Measurements from ENCODE around the gene GMDS.

Gene GMDS

DNA sequence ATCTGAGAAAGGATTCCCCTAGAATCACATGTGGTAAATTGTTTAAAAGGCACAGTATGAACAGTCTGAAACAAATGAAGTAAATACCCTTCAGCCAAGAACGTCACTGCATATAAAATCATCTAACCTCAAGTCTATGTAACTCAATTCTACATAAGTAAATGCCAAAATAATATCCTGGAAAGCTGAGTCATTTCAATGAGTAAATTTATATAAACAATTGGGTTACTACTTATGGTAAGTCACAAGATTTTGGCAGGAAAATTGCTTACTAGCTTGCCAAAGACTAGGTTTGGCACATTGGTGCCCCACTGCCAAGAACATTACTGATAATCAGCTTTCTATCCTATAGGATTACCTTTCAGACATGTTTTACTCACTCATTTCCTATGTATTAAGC lies 8.4 kb downstream of the GMDS start:
- DNase-seq: no peak

DNA sequence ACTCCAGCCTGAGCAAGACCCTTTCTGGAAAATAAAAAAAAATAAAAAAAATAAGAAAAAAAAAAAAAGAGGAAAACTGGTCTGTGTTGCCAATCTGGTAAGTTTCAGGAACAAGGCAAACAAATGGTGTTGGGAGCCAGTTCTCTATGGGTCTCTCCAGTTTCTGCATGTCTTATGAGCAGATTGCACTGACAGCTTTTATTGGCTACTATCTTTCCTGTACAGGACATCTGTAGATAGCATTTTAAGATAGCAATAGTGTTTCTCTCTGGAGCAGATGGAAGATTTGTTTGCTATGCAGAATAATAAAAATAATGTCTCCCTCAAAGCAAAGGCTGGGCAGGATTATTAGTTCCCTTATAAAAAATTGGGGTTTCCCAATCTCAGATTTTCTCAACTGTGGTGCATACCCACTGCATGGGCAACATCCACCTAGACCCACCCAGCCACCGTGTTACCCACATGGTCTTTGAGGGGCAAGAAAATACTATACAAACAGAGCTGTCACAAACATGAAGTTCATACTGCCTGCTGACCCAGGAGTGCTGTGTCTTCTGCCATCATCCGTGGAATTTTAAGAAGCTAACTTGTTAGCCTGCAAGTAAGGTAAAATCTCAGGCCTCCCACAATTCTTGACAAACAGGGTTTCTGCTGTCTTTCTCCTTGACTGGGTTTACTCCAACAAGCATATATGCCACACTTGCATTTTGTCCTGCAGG lies 9.5 kb downstream of the GMDS start:
- no peak for DNase-seq

DNA sequence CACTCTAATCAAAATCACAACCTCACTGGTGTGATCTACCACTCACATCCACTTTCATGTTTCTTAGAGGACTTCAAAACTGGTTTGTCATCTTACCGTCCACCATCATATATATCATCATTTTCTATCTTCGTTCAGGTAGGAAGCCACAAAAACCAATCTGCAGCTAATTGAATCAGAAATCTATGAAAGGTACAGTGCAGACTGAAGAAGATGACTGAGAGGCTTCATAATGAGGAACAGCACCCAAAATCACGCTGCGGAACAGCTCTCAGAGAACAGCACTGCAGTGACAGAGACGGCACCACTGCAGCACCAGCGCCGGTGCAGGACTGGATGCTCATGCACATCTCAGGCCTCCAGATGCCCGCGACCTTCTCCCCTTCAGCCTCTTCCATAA lies 13.0 kb downstream of the GMDS start:
- DNase-seq: no peak

DNA sequence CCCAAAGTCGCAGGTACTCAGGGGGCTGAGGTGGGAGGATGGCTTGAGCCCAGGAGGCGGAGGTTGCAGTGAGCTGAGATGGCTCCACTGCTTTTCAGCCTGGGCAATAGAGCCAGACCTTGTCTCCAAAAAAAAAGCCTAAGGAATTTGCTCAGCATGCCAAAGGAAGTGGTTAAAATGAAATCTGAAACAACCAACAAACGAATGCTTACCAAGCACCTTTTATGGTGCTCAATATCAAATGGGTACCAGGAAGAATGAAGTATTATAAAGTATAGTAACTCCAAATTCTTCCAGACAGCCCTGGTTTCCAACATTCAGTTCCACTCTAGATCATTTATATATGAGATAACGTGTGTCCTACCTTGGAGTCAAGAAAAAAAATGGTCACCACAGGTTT lies 14.0 kb downstream of the GMDS start:
- no peak for DNase-seq

DNA sequence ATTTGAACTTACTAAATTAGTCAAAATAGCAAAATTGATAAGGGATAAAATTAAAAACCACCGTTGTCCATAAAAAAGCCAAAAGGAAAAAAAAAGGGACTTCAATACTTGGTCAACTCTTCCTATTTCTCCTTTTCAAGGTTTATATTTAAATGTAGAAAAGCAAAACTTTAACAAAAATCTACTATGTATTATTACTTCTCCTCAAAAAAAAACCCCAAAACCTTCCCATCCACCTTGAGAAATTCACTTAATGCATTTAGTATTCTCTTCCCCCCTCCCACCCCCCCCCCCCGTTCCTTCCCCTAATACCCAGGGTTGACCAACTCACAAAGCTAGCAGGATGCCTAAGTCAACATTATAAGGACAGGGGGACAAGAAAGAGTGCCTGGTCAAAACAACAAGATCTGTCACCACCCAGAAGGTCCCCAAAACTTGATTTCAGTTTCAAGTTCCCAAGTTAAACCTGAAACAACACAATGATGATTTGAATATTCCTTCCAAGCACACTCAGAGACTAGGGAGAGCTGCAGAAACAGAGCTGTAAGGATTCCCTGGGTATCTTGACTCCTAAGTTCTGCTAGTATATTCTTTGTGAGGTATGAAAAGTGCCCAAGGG lies 14.6 kb downstream of the GMDS start:
- DNase-seq: no peak

DNA sequence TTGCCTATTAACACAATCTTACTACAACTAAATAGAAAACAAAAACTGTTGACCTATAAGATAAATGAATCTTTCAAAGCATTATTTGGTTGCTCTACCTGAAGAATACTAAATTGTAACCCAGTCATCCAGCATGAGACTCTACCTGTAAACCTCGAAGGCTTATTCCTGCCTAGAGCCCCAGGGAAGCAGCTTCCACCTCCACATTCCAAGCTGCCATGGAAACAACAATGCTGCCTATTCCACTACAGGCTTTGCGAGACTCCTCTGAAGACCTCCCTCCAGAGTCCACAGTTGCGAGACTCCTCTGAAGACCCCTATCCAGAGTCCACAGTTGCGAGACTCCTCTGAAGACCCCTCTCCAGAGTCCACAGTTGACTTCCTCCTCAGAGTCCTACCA lies 15.7 kb downstream of the GMDS start:
- DNase-seq: no peak

DNA sequence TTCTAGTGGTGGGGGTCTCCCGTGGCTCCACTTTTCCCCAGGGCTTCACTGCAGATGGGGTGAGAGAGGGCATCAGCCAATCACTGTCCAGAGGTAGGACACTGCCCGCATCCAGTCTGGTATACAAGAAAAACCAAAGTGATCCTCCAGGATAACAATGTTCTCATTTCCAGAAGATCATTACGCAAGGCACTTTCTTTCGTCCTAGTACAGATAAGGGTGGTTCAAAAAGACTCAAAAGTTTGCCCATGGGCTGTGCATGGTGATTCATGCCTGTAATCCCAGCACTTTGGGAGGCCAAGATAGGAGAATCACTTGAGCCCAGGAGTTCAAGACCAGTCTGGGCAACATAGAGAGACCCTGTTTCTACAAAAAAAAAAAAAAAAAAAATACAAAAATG lies 16.4 kb downstream of the GMDS start:
- DNase-seq: peak; percentile 4

DNA sequence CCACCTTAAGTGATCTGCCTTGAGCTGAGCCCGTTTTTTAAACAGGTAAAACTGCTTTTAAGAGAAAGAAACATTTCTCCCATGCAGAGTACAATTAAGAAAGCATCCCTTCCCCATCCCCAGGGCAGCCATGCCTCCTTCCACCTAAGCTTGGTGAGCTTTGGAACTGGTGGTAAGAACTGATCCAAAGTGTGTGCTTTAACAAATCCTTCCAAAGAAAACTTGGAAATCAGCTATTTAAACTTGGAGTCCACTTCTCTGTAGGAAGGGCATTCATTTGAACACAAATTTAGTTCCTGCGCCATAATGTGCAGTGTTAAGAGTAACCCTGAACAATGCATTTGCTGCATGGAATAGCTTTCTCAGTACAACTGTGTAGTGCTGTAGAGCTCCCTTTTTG lies 17.0 kb downstream of the GMDS start:
- no peak for DNase-seq

DNA sequence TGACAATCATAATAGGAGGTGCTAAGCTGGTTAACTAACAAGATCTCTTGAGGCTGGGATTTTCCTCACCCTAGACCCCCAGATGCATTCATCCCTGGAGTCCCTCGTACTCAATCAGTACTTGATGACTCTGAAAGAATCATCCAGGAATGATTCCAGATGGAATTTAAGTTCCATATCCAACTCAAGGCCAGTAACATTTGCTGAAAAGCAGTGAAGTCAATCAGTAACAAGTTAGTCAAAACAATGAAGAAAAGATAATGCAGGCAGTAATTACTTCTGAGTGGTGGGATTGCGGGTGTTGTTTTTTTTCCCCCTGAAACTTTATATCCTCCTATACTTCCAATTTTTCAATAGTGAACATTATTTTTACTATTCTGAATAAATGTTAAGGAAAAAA lies 18.6 kb downstream of the GMDS start:
- no peak for DNase-seq

DNA sequence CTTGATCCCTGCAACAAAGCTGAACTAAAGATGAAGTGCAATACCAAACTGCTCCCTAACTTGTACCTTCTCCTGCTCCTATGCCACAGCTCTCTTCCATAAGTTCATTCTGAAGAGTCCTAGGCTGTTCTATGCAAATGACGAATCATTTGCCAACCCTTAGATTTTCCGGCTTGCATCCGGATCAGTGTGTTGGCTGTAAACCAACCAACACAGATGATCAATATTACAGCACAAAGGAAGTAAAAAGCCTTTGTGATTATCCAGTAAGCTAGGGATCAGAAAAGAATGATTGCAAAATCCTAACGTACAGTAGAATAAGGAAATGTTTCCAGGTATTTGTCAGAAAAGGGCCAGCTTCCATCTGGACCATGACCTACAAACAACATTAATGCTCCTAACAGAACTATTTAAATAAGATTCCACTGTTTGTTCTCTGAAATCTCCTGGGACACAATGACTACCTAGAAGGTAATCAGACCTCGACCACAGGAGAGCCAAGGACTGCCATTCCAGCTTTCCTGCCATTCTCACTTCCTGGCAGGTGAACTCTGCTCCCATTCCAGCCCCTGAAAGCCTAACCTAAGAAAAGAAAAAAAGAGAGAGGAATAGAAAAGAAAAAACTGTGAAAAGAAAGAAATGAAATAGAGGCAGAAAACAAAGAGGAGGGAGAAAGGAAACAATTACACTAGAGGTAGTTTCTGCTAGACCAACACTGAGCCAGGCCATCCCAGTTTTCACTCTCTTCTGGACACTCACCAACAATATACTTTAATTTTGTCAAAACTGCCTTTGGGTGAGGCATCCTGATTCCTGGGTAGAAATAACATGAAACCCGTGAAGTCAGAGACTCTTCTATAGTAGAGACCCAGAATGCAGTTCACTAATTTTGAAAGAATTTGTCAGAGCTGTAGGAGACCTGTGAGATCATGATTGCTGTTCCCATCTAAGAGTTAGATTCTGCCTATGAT lies 19.7 kb downstream of the GMDS start:
- DNase-seq: peak; percentile 48

DNA sequence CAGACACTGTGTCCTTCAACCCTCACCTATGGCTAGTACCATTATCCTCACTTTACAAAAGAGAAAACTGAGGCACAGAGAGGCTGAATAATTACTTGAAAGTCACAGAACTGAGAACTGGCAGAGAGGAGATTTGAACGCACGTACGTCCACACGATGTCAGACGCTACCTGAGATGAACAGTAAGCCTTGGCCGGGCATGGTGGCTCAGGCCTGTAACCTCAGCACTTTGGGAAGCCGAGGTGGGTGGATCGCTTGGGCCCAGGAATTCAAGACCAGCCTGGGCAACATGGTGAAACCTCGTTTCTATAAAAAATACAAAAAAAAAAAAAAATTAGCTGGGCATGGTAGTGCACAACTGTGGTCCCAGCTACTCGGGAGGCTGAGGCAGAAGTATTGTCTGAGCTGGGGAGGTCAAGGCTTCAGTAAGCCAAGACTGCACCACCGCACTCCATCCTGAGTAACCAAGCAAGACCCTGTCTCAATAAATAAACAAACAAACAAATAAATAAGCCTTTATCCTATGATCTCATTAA lies 20.5 kb downstream of the GMDS start:
- no peak for DNase-seq

DNA sequence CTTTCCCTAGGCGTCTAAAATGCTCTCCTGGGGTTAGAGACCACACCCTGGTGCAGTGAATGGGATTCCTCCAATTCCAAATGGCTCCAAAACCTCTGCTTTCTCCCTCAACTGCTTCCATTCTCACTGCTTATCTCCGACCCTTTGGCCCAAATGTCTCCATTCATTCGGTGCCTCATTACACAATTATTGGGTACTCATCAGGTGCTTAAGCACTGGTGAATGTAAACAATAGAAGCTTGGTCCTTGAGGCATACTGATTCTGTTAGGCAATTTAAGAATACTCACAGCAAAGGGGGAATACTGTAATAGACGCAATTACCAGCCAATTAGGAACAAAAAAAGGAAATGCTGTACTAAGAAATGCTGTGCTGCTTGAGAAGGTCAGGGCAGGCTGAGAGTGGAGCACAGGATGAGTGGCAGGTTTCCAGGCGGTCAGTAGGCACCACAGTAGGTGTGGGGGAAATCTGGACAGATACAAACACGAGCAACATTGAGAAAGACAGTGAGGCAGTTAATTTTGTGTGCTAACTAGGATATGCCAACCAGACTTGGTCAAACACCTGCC lies 23.0 kb downstream of the GMDS start:
- DNase-seq: no peak

DNA sequence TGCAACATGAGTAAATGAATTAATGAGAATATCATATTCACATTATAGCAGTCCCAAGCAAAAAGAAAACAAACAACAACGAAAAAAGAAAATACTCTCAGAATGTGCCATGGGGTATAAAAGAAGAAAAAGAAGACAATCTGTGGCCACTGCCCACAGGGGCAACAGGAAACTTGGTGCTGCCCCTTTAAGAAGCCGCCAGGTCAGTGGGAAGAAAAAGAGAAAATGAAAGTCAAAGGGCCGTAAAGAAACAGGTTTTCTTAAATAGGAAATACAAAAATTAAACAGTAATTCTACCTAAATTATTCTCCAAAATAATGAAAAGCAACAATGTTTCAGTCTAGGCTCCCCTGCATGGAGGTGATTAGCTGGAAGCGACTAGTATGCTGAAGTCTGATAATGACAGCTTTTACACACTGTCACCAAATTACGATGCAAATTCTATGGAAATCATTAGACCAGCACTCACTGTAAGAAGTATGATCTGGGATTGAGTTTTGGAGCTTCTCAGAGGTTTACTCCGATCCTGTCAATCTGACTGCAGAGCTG lies 23.6 kb downstream of the GMDS start:
- no peak for DNase-seq

DNA sequence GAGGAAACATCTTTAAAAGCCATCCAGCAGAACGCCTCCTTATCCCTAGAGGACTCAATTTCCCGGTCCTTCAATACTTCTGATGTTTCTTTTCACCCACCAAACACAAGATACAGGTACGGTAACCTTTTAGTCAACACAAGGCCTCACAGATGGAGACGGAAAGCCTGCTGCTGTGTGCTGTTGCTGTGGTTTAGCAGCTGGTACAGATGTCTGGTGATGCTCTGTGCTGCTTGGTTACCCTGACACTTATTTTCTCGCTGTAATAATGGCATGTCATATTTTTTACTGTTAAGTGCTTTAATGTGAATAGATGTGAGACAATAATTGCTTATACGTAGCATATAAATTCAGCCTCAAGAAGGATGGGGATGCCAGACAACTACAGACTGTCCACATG lies 25.3 kb downstream of the GMDS start:
- DNase-seq: no peak

DNA sequence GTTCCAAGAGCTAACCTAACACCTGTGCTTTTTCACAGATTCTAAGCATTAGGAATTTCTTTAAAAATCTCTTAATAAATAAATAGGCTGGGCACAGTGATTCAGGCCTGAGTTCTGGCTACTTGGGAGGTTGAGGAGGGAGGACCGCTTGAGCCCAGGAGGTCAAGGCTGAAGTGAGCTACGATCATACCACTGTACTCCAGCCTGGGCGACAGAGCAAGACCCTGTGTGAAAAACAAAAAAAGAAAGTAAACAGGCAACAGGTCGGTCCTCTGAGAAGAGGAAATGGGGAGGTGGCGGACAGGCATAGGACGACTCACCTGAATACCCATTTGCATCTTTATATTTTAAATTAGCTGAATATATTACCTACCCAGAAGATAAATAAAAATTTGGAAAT lies 26.5 kb downstream of the GMDS start:
- no peak for DNase-seq

DNA sequence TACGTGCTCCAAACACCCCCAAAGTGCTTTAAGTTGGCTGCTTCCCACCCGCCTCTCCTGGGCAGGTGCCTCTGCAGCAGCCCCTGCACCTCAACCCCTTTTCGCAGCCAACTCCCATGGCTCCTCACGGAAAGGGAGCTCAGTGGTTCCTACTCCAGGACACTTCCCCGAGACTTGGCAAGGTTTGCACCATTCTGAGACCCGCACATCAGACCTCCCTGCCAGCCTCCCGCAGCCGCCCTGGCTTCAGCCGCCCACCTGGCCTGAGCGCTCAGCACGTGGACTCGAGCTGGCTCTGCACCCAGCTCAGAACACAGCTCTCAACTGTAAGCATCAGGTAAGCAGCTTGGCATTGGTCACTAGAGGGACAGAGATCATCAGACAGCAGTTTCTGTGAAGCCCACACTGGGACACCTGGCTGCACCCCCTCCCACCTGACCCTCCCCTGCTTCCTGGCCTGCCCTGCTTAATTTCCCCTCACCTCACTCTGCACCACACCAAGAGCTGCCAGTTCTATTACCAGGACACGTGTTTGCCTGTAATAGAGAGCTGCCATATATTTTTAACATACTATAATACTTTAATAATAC lies 28.5 kb downstream of the GMDS start:
- DNase-seq: no peak

DNA sequence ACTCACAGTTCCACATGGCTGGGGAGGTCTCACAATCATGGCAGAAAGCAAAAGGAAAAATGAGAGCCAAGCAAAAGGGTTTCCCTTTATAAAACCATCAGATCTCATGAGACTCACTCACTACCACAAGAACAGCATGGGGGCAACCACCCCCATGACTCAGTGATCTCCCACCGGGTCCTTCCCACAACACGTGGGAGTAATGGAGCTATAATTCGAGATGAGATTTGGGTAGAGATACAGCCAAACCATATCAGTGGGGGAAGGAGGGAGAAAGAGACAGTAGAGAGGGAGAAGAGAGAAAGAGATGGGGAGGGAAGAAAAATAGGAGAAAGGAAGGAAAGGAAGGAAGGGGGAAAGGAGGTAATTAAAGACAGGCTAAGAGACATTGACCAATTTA lies 30.1 kb downstream of the GMDS start:
- DNase-seq: no peak

DNA sequence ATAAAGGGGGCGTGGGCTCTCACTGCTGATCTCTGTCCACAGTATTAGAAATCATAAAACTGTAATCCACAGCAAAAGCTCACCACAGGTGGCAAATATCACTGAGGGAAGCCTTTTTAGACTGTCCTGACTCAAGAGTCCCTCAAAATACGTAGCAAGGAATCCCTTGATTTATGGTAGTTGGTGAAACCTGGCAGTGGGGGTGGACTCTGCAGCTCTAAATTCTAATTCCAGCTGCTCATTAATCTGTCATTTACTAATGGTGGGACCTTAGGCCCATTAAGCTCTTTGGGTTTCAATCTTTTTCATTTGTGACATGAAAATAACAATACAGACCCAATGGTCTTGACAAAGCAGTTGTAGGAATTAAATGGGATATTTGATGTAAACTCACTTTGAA lies 32.3 kb downstream of the GMDS start:
- no peak for DNase-seq

DNA sequence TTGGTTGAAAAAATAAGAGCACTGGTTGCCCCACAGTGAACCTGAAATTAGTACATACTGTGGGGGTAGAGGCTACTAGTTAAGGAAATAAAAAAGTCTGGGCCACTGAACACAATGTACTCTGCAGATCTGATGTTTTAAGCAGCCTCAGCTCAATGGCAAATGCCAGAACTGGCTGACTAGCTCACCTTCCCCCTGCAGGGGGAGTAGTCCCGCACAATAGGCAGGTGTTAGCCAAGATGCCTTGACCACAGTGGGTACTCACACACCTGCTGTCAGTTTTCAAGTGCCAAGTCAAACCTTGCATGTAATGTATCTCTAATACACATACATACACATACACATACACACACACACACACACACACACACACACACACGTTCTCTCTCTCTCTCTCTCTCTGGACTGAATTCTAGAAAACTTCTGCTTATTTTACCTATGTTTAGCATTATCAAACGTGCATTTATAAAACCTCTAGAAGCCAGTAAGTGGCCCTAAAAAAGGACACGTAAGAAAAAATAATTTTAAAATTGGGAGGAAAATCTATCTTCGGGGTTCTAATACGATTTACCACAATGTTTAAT lies 36.1 kb downstream of the GMDS start:
- DNase-seq: no peak

DNA sequence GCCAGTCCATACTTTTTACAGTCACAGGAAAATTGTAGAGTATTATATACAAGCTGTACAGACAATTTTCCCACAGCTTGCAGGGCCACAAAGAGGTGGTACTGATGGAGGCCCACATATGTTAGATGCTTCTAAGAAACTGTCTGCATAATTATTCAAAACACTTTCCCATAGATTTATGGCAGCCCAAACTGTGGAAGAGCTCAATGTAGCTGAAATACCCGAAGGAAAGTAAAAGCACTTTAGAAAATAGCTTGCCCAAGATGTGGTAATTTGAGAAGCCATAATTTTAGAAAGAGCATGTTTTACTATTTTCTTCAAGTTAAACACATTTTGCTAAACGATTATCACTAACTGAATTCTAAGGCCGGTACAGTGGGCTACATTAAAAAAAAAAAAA lies 36.9 kb downstream of the GMDS start:
- DNase-seq: no peak

DNA sequence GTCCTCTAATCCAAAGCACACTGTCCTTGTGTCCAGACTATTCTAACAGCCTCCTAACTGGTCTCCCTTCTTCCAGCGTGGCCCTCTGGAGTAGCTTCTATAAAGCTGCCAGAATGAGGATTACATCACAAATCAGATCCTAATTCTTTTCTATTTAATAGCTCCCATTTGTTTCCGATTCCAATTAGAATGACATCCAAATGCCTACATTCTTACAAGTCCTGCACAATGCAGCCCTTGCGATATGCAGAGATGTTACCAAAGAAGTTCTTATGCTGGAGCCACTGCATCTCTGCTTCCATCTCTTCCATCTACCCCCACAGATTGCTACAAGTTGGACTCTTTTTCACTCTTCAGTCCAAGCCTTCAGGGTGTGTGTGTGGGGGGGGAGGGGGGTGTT lies 40.0 kb downstream of the GMDS start:
- DNase-seq: no peak

DNA sequence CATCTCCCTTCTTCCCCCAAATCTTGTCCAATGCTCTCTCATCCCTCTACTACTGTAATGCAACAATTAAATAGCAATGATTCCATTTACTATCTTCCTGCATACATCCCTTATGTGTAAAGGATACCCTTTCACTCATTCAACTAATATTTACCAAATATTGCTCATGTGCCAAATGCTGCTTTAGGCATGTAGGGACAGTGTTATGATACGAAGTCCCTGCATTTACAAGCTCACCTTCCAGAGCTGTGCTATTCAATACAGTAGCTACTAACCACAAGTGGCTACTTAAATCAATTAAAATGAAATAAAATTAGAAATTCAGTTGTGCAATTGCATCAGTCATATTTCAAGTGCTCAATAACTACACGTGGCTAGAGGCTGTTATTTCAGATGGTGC lies 41.1 kb downstream of the GMDS start:
- no peak for DNase-seq
